ENCODE results near the gene RBMS3.
A peak's percentile ranks its signal among the peaks of the same experiment; 100 is the strongest.
"Not testable (repeated sequence)": the region's sequence is repeated elsewhere in the genome, so short reads cannot be mapped to it uniquely, and the experiment has no call there.

The RBMS3 gene

DNA sequence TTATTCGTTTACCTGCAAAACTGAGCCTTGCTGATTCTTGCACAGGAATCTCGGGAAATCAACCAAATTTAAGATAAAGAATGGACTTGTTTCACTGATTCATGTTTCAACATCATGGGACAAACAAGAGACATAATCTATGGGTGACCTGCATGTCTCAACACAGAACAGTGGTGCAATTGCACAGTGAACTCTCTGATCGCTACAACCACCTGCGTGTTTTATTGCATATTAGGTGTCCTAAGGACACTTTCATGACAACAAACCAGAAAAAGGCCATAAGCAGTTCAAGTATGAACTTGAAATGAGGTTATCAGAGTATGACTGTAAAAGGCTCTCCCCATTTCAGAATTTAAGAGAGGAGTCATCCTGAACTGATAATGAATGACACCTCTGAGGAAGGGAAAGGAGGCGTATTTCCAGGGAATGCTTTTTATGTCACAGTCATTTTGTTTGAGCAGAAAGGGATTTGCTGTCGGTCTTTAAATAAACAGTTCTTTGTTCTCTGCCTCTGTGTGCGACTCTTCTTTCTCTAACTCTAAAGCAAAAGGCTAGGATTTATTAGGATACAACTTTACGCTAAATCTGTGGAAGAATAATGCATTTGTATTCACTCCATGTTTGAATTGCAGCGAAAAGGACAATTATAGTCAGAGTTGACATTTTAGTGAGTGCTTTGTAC, 167.2 kb downstream of the RBMS3 start:
- H3K4me3 ChIP-seq (ENCODE audit: low read length) = no peak overlapping the region
- H3K4me2 ChIP-seq (ENCODE audit: low read length) = no peak overlapping the region
- H3K4me1 ChIP-seq (ENCODE audit: control insufficient read depth, insufficient read depth, low read length) = peaks cover 3% of the 10 kb centered on the region
- H3K9ac ChIP-seq (ENCODE audit: low read depth, low read length) = no peak overlapping the region
- H3K27me3 ChIP-seq (ENCODE audit: control insufficient read depth, insufficient read depth, low read length) = no peaks in the 10 kb centered on the region
- H3K36me3 ChIP-seq (ENCODE audit: insufficient read depth, low read length) = no peaks in the 10 kb centered on the region
- no peaks in the 10 kb centered on the region for H3K9me3 ChIP-seq (replicated peaks; ENCODE audit: low read length)

DNA sequence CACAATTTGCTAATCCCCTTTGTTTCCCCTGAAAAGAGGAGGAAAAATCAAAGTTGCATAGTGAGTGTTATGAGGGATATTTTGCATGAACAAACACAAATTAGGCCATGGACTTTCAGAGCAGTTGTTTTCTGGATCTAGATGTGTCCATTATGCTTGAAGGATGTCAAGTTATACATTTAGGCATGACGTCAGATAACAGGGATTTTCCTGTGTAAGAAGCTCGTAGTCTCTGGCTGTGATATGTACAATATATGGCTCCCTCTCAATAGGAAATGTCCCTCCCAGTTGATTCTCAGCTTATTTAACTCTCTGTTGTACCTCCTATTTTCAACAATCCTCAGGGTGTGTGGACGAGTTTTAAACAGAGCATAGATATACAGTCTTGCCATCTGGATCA, 171.0 kb downstream of the RBMS3 start:
- peaks cover 9% of the 10 kb centered on the region for H3K4me1 ChIP-seq (ENCODE audit: control insufficient read depth, insufficient read depth, low read length)
- no peaks in the 10 kb centered on the region for H3K36me3 ChIP-seq (ENCODE audit: insufficient read depth, low read length)
- H3K4me3 ChIP-seq (ENCODE audit: low read length) = no peak overlapping the region
- no peaks in the 10 kb centered on the region for H3K9me3 ChIP-seq (replicated peaks; ENCODE audit: low read length)
- H3K27me3 ChIP-seq (ENCODE audit: control insufficient read depth, insufficient read depth, low read length) = no peaks in the 10 kb centered on the region
- no peak overlapping the region for H3K9ac ChIP-seq (ENCODE audit: low read depth, low read length)
- H3K4me2 ChIP-seq (ENCODE audit: low read length) = no peak overlapping the region

DNA sequence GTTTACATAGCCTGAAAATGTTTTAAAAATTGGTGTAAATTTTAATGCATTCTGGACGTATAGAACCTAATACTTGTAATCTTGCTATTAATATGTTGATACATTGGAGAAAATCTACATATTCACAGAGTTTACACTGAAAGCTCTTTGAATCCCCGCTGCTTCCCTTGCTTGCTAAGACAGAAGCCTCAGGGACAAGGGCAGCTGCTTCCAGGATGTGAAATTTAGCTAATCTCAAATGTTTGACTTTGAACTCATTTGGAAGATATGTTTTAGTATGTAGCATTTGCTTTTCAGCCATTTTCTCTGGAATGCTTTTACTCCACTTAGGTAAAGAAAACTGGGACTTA, 172.0 kb downstream of the RBMS3 start:
- Histone ChIP-seq H3K4me3 (ENCODE audit: low read length) (no peak overlapping the region), H3K4me2 (ENCODE audit: low read length) (no peak overlapping the region), H3K9me3 (replicated peaks; ENCODE audit: low read length) (no peaks in the 10 kb centered on the region), H3K9ac (ENCODE audit: low read depth, low read length) (no peak overlapping the region), H3K4me1 (ENCODE audit: control insufficient read depth, insufficient read depth, low read length) (peaks cover 9% of the 10 kb centered on the region), H3K36me3 (ENCODE audit: insufficient read depth, low read length) (no peaks in the 10 kb centered on the region), H3K27me3 (ENCODE audit: control insufficient read depth, insufficient read depth, low read length) (no peaks in the 10 kb centered on the region)

DNA sequence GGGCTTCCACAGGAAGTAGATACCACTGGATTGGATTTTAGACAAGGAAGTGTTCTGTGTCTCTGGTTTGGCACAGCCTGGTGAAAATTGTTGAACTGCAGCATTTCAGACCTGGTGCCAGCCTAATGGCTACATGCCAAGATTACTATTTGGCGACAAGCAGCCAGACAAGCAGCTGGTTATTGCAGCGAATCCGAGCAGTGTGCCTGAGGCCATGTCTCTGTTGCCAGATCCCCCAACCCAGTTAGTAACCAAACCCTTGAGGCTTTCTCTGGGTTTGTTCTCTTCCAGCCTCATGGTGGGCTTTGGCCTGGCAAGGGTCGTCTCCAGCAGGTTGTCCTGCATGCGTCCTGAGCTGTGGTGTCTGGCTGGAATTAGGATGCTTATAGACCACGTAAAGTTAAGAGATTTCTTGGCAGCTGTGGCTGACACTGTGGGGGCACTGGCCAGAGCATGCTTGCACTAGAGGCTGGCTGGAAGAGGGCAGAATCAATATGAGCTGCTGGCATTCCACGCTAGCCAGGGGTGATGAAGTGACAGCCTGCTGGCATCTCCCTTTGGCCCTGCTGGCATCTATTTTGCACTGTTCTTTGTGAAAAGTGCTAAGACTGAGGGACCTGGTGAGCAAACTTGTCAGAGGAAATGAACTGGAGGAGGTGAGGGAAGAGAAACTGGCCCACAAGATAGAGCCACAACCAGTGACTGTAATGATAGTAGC, 172.6 kb downstream of the RBMS3 start:
- Histone ChIP-seq H3K36me3 (ENCODE audit: insufficient read depth, low read length) (no peaks in the 10 kb centered on the region), H3K9me3 (replicated peaks; ENCODE audit: low read length) (no peaks in the 10 kb centered on the region), H3K9ac (ENCODE audit: low read depth, low read length) (no peak overlapping the region), H3K4me2 (ENCODE audit: low read length) (no peak overlapping the region), H3K27me3 (ENCODE audit: control insufficient read depth, insufficient read depth, low read length) (no peaks in the 10 kb centered on the region), H3K4me3 (ENCODE audit: low read length) (no peak overlapping the region), H3K4me1 (ENCODE audit: control insufficient read depth, insufficient read depth, low read length) (peaks cover 9% of the 10 kb centered on the region)

DNA sequence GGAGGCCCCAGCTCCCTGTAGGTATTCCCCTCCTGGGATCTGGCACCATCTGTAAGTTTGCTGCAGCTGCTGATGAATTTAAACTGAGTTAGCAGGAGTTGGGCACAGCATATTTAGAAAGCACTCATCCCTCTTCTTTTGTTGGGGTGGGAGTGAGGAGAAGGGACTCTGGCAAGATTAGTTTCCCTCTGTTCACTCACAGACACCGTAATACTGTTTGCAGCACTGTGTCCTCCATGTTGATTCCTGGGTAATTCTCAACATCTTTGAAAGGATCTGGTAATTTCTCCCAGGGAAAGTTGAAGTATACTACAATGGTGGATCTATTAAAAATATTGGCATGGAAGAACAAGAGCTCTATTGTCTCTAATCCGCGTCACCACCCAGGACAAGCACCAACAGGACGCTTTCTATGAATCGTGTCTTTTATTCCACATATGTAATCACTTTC, 173.3 kb downstream of the RBMS3 start:
- Histone ChIP-seq H3K9me3 (replicated peaks; ENCODE audit: low read length) (no peaks in the 10 kb centered on the region), H3K4me3 (ENCODE audit: low read length) (no peak overlapping the region), H3K9ac (ENCODE audit: low read depth, low read length) (no peak overlapping the region), H3K4me2 (ENCODE audit: low read length) (no peak overlapping the region), H3K36me3 (ENCODE audit: insufficient read depth, low read length) (no peaks in the 10 kb centered on the region), H3K4me1 (ENCODE audit: control insufficient read depth, insufficient read depth, low read length) (peaks cover 9% of the 10 kb centered on the region), H3K27me3 (ENCODE audit: control insufficient read depth, insufficient read depth, low read length) (no peaks in the 10 kb centered on the region)

DNA sequence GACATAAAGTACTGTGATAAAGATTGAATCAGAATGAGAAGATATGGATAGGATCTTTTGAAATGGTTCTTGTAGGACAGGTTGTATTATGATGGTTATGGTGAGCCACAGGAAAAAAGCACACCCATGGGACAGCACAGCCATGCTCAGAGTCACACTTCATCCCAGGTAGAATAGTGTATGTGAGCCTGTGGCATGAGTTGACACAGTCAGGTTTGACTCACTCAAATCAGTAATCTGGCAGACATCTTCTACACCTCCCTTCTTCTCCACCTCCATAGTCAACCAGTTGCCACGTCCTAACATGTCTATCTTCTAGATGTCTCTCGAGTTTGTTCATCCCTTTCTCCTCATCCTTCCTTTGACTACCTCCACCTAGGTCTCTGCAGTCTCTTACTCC, 176.0 kb downstream of the RBMS3 start:
- no peaks in the 10 kb centered on the region for H3K9me3 ChIP-seq (replicated peaks; ENCODE audit: low read length)

DNA sequence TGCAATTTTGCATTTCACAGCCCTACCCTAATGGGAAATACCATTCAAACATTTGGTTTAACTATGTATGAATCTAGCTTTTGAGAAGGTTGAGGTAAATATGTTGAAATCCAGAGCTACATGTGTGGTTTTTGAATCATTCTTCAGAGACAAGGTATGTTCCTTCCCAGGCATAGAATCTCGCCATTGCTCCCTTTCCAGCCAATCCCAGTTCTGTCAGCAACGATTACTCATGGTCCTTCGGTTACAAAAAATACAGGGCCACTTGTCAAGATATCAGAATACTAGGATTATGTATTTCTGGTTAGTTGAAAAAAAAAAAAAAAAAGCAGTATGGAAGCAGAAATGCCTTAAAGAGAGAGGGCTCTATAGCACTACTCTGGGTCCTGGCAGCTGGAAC, 182.4 kb downstream of the RBMS3 start:
- no peak overlapping the region for H3K9ac ChIP-seq (ENCODE audit: low read depth, low read length)
- no peaks in the 10 kb centered on the region for H3K27me3 ChIP-seq (ENCODE audit: control insufficient read depth, insufficient read depth, low read length)
- no peaks in the 10 kb centered on the region for H3K36me3 ChIP-seq (ENCODE audit: insufficient read depth, low read length)
- peaks cover 22% of the 10 kb centered on the region for H3K4me1 ChIP-seq (ENCODE audit: control insufficient read depth, insufficient read depth, low read length)
- no peak overlapping the region for H3K4me2 ChIP-seq (ENCODE audit: low read length)
- H3K9me3 ChIP-seq (replicated peaks; ENCODE audit: low read length) = no peaks in the 10 kb centered on the region
- H3K4me3 ChIP-seq (ENCODE audit: low read length) = no peak overlapping the region

More for the DNA sequence above, 176.0 kb downstream of the RBMS3 start:
- H3K36me3 ChIP-seq (ENCODE audit: insufficient read depth, low read length) = no peaks in the 10 kb centered on the region
- peaks cover 9% of the 10 kb centered on the region for H3K4me1 ChIP-seq (ENCODE audit: control insufficient read depth, insufficient read depth, low read length)
- no peak overlapping the region for H3K4me3 ChIP-seq (ENCODE audit: low read length)
- H3K4me2 ChIP-seq (ENCODE audit: low read length) = no peak overlapping the region
- no peak overlapping the region for H3K9ac ChIP-seq (ENCODE audit: low read depth, low read length)
- no peaks in the 10 kb centered on the region for H3K27me3 ChIP-seq (ENCODE audit: control insufficient read depth, insufficient read depth, low read length)

DNA sequence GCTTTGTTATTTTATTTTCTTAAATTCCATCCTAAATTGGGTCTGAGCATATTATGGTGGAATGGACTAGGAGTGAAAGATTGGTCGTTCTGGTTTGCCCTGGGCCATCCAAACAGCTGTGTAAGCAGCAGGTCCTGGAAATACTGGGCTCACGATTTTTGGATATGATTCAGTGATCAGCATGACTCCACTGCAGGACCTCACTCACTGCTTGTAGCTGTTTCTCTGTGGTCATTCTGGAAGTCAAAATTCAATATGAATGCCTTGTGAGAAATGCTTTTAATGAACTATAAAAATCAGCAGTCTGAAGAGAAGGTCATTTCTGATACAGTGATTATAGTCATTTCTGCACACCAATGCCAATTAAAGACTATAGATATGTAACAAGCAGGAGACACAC, 185.0 kb downstream of the RBMS3 start:
- no peaks in the 10 kb centered on the region for H3K9me3 ChIP-seq (replicated peaks; ENCODE audit: low read length)
- peaks cover 22% of the 10 kb centered on the region for H3K4me1 ChIP-seq (ENCODE audit: control insufficient read depth, insufficient read depth, low read length)
- no peak overlapping the region for H3K9ac ChIP-seq (ENCODE audit: low read depth, low read length)
- no peaks in the 10 kb centered on the region for H3K36me3 ChIP-seq (ENCODE audit: insufficient read depth, low read length)
- peak overlapping the region; percentile 63 for H3K4me2 ChIP-seq (ENCODE audit: low read length)
- H3K27me3 ChIP-seq (ENCODE audit: control insufficient read depth, insufficient read depth, low read length) = no peaks in the 10 kb centered on the region
- no peak overlapping the region for H3K4me3 ChIP-seq (ENCODE audit: low read length)

DNA sequence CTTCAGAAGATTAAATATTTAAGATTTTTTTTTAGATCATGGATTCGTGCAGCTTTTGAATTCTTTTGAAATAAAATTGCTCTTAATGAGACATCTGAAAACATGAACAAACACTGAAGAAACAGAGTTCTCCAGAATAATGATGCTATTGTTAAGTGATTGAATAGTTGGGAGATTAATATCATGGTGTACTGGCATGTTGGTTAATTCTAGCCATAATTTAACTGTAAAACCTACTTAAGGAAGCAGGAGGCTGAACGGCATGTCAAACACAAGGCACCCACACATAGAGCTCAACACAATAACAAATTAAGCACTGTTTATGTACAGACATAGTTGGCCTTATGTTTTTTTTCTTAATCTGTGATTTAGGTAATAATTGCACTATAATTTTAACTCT, 185.6 kb downstream of the RBMS3 start:
- Histone ChIP-seq H3K9me3 (replicated peaks; ENCODE audit: low read length) (no peaks in the 10 kb centered on the region), H3K36me3 (ENCODE audit: insufficient read depth, low read length) (no peaks in the 10 kb centered on the region), H3K4me1 (ENCODE audit: control insufficient read depth, insufficient read depth, low read length) (peaks cover 22% of the 10 kb centered on the region), H3K27me3 (ENCODE audit: control insufficient read depth, insufficient read depth, low read length) (no peaks in the 10 kb centered on the region), H3K9ac (ENCODE audit: low read depth, low read length) (no peak overlapping the region), H3K4me2 (ENCODE audit: low read length) (peak overlapping the region; percentile 63), H3K4me3 (ENCODE audit: low read length) (no peak overlapping the region)

DNA sequence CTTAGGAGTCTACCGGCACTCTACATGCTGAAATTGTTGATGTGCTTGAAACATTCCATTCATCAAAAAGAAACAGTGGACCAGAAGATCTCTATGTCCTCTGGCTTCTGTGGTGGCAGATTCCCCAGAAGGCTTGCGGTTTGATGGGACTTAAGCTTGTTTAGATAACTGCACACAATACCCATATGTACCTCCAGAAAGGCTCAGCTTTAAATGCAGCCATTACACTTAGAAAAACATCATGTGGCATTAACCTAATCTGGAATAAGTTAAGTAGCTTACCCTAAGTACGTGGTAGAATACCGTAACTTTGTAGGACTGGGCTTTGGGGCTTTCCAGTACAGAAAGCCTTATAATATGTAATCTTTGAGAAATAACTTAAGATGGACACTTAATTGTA, 187.3 kb downstream of the RBMS3 start:
- no peaks in the 10 kb centered on the region for H3K27me3 ChIP-seq (ENCODE audit: control insufficient read depth, insufficient read depth, low read length)
- H3K4me2 ChIP-seq (ENCODE audit: low read length) = no peak overlapping the region
- H3K4me1 ChIP-seq (ENCODE audit: control insufficient read depth, insufficient read depth, low read length) = peaks cover 22% of the 10 kb centered on the region
- H3K36me3 ChIP-seq (ENCODE audit: insufficient read depth, low read length) = no peaks in the 10 kb centered on the region
- no peak overlapping the region for H3K9ac ChIP-seq (ENCODE audit: low read depth, low read length)
- H3K4me3 ChIP-seq (ENCODE audit: low read length) = no peak overlapping the region
- H3K9me3 ChIP-seq (replicated peaks; ENCODE audit: low read length) = no peaks in the 10 kb centered on the region

DNA sequence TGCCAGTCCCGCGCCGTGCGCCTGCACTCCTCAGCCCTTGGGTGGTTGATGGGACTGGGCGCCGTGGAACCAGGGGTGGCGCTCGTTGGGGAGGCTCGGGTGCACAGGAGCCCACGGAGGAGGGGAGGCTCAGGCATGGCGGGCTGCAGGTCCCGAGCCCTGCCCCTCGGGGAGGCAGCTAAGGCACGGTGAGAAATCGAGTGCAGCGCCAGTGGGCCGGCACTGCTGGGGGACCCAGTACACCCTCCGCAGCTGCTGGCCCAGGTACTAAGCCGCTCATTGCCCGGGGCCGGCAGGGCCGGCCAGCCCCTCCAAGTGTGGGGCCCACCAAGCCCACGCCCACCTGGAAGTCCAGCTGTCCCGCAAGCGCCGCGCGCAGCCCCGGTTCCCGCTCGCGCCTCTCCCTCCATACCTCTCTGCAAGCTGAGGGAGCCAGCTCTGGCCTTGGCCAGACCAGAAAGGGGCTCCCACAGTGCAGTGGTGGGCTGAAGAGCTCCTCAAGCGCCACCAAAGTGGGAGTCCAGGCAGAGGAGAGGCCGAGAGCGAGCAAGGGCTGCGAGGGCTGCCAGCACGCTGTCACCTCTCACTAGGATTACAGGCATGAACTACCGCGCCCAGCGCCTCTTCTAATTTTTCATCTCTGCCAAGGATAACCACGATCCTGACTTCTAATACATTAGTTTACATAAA, 192.8 kb downstream of the RBMS3 start:
- H3K27me3 ChIP-seq (ENCODE audit: control insufficient read depth, insufficient read depth, low read length); H3K4me2 ChIP-seq (ENCODE audit: low read length); H3K4me3 ChIP-seq (ENCODE audit: low read length); H3K4me1 ChIP-seq (ENCODE audit: control insufficient read depth, insufficient read depth, low read length); H3K36me3 ChIP-seq (ENCODE audit: insufficient read depth, low read length); H3K9ac ChIP-seq (ENCODE audit: low read depth, low read length); H3K9me3 ChIP-seq (replicated peaks; ENCODE audit: low read length): not testable (repeated sequence)
